ENCODE results near the gene NECAB2. TPM values are rescaled to one million over a fixed set of nuclear protein-coding genes. Genes with fewer than 3 reads are reported as not detected.
"Not testable (repeated sequence)": the region's sequence is repeated elsewhere in the genome, so short reads cannot be mapped to it uniquely, and the experiment has no call there.

NECAB2 gene
- total RNA-seq, 1 experiment from 2014 or later, result 0.81 TPM

DNA sequence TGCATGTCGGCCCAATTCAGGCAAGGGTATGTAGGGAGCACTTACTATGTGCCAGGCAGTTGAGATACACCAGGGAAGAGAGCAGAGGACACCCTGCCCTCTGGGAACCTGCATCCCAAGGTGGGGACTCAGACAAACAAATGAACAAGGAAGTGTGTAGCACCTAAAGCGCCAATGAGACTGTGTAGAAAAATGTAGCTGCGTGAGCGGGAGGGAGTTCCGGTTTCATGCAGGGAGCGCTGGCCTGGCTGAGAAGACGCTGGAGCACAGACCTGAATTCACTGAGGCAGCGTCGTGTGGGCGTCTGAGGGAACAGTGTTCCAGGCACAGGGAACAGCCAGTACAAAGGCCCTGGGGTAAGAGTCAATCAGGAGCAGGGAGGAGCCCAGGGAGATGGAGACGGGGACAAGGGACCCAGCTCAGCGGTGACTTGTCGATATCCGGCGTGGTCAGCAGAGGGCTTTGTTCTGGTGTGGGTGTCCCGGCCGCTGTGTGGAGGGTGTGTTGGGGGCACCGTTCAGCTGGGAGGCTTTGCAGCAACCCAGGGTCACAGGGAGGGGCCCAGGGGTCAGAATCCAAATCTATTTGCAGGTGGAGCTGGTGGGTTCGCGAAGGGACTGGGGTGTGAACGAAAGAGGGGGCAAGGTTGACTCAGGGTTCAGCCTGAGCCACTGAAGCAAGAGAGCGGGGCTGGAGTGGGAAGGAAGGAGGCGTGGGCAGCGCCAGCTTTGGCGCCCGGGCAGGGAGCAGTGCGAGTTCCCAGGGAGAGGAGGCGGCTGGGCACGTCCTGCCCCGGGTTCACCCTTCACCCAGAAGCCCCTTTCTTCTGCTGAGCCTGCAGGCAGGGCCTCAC lies 32.8 kb upstream of the NECAB2 start:
- in situ Hi-C loops (cut with HindIII; ENCODE audit: low pct_unique_long_range_greater_than_20kb, low sequenced_read_pairs), result no loop called here
- no peak for DNase-seq (ENCODE audit: low read depth)

DNA sequence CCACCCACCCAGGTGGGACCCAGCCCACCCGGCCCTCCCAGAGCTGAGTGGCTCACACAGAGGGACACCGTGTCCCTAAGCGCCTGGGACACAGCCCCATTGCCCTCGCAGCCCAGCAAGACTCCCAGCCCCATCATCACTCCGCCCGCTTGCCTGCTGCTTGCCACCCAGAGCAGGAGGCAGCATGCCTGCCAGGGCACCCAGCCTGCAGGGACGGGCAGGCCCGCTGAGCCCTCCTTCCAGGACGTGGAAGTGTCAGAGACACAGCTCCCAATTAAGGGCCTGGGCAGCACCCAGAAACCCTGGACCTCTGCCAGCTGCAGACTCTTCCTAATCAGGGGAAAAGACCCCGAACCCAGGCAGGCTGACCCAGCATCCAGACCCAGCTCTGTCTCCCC lies 32.2 kb upstream of the NECAB2 start:
- in situ Hi-C loops (cut with HindIII; ENCODE audit: low pct_unique_long_range_greater_than_20kb, low sequenced_read_pairs), result no loop called here
- DNase-seq (ENCODE audit: low read depth), result no peak

DNA sequence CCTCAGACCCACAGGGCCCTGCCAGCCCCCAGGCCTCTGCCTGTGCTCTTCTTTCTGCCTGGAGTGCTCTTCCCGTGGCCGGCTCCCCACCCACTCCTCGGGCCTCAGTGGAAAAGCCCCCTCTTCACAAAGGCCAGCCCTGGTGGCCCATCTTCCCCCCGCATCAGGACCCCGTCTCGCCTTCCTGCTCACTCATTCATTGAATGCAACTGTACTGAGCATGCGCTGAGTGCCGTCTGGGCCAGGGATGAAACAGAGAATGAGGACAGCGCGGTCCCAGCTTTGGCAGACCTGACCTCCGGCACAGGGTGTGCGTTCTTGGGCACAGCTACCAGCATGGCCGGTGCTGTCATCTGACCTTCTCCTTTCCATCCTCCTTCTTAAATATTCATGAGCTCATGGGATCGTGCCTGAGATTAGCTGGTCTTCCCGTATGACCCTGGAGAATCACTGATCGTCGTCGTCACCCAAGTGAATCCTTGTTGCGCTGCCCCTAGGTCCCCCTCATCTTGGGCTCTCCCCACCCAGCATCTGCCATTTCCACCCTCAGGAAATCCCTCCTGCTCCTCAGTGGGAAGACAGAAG lies 31.4 kb upstream of the NECAB2 start:
- DNase-seq (ENCODE audit: low read depth), result no peak
- in situ Hi-C loops (cut with HindIII; ENCODE audit: low pct_unique_long_range_greater_than_20kb, low sequenced_read_pairs), result no loop called here

DNA sequence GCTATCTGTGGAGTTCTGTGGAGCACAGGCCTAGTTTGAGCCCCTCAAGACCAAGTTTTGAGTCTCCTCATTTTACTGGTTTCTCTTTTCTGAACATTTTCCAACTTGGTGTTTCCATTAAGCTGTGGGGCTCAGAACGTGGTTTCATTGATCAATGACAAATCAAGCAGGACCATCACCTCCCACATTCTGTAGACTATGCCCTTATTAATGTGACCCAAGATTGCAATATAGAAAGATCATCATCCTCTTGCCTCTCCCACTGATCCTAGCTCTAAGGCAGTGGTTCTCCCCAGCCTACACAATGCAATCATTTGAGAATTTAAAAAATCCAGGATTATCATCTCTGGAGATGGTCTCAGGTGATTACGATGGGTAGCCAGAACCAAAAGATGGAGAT lies 30.8 kb upstream of the NECAB2 start:
- in situ Hi-C loops (cut with HindIII; ENCODE audit: low pct_unique_long_range_greater_than_20kb, low sequenced_read_pairs), result no loop called here
- no peak for DNase-seq (ENCODE audit: low read depth)

DNA sequence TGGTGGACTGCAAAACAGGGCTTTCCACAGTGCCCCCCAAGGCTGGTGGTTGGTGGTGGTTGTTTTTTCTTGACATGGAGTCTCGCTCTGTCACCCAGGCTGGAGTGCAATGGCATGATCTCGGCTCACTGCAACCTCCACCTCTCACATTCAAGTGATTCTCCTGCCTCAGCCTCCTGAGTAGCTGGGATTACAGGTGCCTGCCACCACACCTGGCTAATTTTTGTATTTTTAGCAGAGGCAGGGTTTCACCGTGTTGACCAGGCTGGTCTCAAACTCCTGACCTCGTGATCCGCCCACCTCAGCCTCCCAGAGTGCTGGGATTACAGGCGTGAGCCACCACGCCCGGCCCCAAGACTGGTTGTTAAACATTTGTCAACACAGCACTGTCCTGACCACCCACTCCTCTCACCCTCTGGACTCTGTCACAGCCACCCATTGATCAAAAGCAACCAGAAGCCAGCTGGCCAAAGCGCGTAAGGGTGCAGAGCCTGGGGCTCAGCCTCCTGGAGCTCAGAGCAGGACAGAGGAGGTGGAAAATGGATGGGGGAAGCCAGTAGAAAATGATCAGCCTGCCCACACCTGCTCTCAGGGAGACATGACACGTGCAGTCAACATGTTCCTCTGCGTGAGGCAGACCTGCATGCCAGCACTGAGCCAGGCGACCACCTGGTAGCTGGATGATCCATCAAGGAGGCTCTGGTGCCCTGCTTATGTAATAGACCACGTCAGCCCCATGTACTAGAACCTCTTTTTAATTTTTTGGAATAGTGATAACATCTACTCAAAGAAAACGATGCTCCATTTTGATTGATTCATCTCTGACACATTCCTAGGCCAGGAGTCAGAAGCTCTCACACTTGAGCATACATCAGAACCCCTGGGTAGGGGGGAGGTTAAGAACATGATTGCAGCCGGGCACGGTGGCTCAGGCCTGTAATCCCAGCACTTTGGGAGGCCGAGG lies 29.8 kb upstream of the NECAB2 start:
- DNase-seq (ENCODE audit: low read depth), result no peak
- in situ Hi-C loops (cut with HindIII; ENCODE audit: low pct_unique_long_range_greater_than_20kb, low sequenced_read_pairs), result no loop called here

DNA sequence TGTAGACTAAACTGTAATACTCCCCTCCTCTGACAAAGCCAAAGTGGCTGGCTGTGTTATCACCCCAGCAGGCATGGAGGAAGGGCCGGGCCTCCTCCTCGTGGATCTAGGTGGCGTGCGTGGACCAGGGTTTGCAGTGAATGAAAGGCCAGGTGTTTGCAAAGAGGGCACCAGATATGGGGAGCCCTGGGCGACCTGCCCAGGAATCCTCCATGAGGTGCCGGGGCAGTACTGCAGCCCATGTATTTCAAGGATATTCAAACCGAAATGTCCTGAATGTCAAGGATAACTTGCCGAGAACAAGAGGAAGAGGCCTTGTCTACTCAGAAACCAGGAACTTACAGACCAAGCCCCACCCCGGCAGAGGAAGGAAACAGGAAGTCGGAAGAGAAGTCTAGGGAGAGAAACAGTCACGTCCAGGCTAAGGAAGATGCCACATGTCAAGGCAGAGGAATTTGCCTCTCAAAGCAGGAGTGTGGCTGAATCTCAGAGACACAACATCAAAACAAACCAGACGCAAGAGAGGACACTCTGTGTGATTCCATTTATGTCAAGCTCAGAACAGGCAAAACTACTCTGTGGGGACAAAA lies 28.7 kb upstream of the NECAB2 start:
- in situ Hi-C loops (cut with HindIII; ENCODE audit: low pct_unique_long_range_greater_than_20kb, low sequenced_read_pairs), result no loop called here
- DNase-seq (ENCODE audit: low read depth), result no peak

DNA sequence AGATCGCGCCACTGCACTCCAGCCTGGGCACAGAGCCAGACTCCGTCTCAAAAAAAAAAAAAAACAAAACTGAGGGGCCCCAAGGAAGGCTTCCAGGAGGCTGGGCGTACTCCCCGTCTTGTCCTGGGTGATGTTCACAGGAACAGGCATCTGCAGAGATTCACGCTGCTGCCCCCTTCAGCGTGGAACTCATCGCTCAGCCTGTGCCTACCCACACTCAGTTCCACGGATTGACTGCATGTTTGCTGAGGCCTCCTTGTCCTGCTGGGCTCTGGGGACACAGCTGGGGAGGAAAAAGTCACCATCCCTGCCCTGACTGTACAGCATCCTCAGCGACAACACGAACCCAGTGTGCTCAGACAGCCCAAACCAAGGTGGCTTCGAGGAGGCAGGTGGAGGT lies 27.9 kb upstream of the NECAB2 start:
- no peak for DNase-seq (ENCODE audit: low read depth)
- in situ Hi-C loops (cut with HindIII; ENCODE audit: low pct_unique_long_range_greater_than_20kb, low sequenced_read_pairs), result no loop called here

DNA sequence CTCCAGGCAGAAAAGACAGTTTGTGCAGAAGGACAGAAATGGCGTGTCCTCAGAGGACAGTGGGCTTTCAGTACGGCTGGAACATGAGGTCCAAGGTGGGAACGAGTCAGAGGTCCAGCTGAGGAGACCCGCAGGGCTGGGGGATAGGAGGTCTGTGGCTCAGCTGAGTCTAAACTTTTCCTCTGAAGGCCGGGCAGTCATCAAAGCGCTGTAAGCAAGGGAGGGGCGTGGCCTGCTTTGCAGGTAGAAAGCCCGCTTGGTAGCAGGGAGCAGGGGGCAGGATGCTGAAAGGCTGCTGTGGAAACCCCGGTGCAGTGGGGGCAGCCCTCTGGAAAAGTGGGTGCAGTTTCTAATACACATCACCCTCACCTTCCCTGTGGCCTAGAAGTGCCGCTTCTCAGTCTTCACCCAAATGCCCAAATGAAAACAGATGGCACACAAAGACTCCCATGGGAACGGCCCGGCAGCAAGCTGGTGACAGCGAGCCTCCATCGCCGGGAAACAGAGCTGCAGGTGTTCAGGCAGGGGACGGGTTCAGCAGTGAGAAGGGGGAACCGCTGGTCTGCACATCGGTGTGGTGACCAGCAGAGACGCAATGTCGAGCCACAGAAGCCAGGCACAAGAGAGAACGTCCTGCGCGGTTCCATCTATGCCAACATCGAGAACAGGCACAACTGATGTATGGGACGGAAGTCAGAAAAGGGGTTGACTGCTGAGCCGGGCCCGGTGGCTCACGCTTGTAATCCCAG lies 27.2 kb upstream of the NECAB2 start:
- no peak for DNase-seq (ENCODE audit: low read depth)
- in situ Hi-C loops (cut with HindIII; ENCODE audit: low pct_unique_long_range_greater_than_20kb, low sequenced_read_pairs), result no loop called here

DNA sequence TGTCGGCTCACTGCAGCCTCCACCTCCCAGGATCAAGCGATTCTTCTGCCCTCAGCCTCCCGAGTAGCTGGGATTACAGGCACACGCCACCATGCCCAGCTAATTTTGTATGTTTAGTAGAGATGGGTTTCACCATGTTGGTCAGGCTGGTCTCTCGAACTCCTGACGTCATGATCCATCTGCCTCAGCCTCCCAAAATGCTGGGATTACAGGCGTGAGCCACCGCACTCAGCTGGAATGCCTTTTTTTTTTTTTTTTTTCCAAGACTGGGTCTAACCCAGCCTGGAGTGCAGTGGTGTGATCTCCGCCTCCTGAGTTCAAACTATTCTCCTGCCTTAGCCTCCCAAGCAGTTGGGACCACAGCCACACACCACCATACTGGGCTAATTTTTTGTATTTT lies 26.5 kb upstream of the NECAB2 start:
- in situ Hi-C loops (cut with HindIII; ENCODE audit: low pct_unique_long_range_greater_than_20kb, low sequenced_read_pairs); DNase-seq (ENCODE audit: low read depth): not testable (repeated sequence)

DNA sequence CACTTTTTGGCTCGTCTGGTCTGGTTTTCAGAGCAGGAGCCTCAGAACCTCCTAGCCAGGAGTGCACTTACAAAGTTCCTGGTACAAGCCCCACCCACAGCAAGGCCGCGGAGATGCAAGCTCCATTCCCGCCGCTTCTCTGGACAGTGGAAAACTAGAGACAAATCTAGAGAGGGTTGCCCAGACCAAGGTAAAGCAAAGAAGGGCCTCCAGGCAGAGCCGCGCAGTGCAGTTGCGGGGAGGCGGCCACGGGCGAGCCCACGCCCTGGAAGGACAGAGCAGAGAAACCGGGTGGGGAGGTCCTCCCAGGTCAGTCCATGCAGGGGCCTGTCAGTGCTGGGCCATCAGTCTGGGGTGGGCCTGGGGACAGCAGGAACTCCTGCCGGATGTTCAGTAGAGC lies 26.0 kb upstream of the NECAB2 start:
- in situ Hi-C loops (cut with HindIII; ENCODE audit: low pct_unique_long_range_greater_than_20kb, low sequenced_read_pairs), result no loop called here

DNA sequence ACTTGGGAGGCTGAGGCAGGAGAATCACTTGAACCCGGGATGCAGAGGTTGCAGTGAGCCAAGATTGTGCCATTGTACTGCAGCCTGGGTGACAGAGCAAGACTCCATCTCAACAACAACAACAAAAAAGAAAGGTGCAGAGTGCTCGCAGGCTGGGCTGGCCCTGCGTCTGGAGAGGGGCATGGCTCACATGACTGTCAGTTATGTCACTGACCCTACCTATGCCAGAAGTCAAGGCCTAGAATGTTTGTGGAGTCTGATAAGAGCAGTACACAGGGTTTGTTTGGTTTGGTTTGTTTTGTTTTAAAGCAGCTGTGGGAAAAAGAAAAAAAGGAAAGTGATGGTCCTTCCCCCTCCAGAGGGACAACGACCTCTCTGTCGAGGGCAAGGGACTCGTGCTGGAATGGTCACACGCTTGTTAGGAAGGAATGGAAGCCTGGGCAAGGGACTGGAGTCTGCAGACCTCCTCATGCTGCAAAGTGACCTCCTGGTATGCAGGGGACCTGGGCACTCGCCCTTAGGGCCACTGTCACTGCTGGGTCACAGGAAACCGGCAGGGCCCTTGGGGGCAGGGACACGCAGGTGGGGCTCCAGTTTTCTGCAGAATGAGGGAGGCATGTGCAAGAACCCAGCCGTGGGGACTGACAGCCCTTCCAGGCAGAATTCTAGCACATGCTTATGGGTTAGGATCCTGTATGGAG lies 25.1 kb upstream of the NECAB2 start:
- in situ Hi-C loops (cut with HindIII; ENCODE audit: low pct_unique_long_range_greater_than_20kb, low sequenced_read_pairs), result no loop called here
- DNase-seq (ENCODE audit: low read depth), result no peak

More for the DNA sequence above, 26.0 kb upstream of the NECAB2 start:
- no peak for DNase-seq (ENCODE audit: low read depth)

DNA sequence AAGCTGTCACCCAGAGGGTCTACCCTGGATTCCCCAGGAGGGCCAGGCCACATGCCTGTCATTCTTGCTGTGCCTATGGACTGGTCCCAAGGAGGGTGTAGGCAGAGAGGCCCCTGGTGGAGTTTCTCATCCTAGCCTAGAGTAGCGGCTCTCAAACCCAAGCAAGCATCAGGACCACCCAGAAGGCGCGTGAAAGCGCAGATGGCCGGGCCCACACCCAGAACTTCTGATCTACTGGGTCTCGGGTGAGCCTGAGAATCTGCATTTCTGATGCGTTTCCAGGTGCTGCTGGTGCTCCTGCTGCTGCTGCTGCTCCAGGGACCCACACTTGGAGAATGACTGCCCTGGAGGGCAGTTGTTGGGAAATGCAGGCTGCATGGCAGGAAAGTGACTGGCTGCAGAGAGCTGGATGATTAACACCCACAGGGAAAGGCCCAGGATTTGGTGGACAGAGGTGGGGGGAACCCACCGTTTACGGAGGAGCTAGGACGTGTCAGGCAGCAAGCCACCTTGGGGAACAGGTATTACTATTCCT lies 24.5 kb upstream of the NECAB2 start:
- no peak for DNase-seq (ENCODE audit: low read depth)
- in situ Hi-C loops (cut with HindIII; ENCODE audit: low pct_unique_long_range_greater_than_20kb, low sequenced_read_pairs), result no loop called here

DNA sequence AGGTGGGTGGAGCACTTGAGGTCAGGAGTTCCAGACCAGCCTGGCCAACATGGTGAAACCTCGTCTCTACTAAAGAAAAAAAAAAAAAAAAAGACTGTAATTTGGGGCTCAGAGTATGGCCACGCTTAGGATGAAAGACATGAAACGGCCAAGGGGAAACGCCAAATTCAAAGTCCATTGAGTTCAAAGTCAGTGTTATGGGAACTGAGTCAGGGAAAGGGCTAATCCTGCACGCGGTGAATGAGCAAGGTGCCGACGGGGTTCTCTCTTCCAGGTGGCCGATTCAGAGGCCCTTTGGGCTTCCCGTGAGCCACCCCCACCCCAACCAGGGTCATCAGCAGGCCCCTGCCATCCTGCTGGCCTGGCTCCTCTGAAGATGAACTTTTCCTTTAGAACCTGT lies 22.5 kb upstream of the NECAB2 start:
- in situ Hi-C loops (cut with HindIII; ENCODE audit: low pct_unique_long_range_greater_than_20kb, low sequenced_read_pairs), result no loop called here

DNA sequence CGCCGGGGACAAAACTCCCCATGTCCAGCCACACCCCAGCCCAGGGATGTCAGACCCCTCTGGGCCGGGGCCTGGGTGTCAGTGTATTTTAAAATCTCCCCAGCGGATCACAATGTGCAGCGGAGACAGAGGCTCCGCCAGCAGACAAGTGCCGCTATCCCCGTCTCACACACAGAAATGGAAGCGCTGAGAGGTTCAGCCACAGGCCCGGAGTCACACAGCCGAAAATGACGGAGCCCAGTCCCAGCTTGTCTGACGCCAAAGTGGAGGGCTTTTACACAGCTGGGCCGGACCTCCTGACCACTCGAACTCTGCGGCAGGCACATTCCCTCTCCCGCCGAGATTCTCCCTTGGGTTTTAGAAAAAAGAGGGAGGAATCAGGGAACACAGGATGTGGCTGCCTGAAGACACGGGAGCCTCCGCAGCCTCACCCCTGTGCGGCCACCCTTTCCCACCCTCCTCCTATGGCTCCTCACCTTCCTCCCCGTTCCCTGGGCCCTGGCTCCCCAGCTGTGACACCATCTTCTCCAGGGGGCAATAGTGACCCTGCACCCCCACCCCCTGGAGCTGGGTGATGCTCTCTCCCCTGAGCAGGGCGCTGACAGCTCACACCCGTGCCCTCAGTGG lies 21.8 kb upstream of the NECAB2 start:
- in situ Hi-C loops (cut with HindIII; ENCODE audit: low pct_unique_long_range_greater_than_20kb, low sequenced_read_pairs), result no loop called here

More for the DNA sequence above, 22.5 kb upstream of the NECAB2 start:
- DNase-seq (ENCODE audit: low read depth), result no peak

DNA sequence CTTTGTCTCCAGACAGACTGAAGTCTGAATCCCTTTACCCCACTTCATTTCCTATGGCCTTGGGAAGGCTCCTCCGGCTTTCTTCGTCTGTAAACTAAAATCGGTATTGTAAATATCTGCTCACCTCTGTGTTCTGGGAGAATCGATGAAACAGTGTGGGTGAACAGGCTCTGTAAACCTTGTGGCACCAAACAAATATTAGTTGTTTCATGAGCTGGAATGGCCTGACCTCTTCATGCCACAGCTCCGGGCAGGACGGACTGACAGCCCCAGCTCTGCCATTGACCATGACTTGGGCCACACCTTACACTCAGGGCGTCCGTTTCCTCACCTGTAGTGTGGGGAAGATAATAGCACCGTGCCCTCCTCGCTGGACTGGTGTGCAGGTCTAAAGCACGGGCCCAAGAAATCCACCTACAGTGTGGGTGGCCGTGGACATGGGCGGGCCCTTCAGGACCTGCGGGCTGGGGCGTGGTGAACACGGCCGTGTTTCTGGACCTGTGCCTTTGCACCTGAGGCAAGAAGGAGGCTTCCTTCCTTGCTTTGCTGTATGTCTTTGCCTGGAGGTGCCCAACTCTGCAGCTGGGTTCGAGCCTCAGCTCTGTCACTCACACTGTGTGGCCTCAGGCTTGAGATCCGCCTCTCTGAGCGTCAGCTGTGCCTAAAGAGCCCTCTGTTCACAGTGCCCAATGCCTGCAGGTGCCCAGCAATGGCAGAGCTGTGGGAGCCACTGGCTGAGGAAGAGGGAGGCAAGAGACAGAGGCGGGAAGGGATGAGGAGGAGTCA lies 21.1 kb upstream of the NECAB2 start:
- DNase-seq (ENCODE audit: low read depth), result no peak
- in situ Hi-C loops (cut with HindIII; ENCODE audit: low pct_unique_long_range_greater_than_20kb, low sequenced_read_pairs), result no loop called here

More for the DNA sequence above, 21.8 kb upstream of the NECAB2 start:
- DNase-seq (ENCODE audit: low read depth), result no peak

DNA sequence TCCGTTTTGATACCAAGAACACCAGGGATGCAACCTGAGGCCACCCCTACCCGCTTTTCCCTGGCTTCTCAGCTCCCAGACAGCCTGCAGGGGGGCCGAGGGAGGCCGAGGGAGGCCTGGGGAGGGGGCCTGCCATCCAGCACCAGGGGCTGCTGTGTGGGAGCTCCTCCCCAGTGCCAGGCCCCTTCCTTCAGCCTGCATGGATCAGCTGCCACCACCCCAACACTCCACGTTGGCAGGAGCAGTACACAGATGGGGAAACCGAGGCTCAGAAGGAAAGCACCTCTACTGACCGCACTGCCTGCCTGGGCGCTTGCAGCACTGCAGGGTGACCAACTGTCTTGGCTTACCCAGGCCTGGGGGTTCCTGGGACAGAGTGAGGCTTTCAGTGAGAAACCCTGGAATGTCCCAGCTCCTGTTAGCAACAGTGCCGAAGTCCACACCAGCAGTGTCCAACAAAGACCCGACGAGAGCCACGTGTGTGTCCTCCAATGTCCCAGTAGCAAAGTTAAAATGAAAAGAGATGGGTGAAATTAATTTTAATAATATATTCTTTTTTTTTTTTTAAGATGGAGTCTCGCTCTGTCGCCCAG lies 20.3 kb upstream of the NECAB2 start:
- in situ Hi-C loops (cut with HindIII; ENCODE audit: low pct_unique_long_range_greater_than_20kb, low sequenced_read_pairs), result no loop called here
- no peak for DNase-seq (ENCODE audit: low read depth)

All from Caki2 (cell line).